Colonic mucosa (tissue), 4 donors: ENCODE results near the gene PLXNB1. TPM values are rescaled to one million over a fixed set of nuclear protein-coding genes. Genes with fewer than 3 reads are reported as not detected.
A peak's percentile ranks its signal among the peaks of the same experiment; 100 is the strongest.

Source experiments
- DNase-seq: peaks from one replicate; pipeline ENCODE4 v3.0.0-alpha.2; 2020
- H3K27ac ChIP-seq: fragments of 200-600 bp; one replicate; pipeline ENCODE4 v1.8.0; 2021
- H3K27me3 ChIP-seq: fragments of 200-600 bp; one replicate; pipeline ENCODE4 v1.8.0; 2021
- H3K36me3 ChIP-seq: fragments of 200-600 bp; one replicate; pipeline ENCODE4 v1.8.0; 2021
- H3K4me1 ChIP-seq: fragments of 200-600 bp; one replicate; pipeline ENCODE4 v1.8.0; 2021; ENCODE audit warnings: mild to moderate bottlenecking
- H3K4me3 ChIP-seq: fragments of 200-600 bp; one replicate; pipeline ENCODE4 v1.8.0; 2021
- H3K9ac ChIP-seq, 2 donors: one replicate each; pipeline ENCODE4 v1.7.0; 2013; ENCODE audit warnings: control low read depth in 2 of 2, low read depth in 2 of 2, low read length in 2 of 2
- H3K9me3 ChIP-seq: fragments of 200-600 bp; one replicate; pipeline ENCODE4 v1.8.0; 2021
- intact Hi-C: fragments of 100-400 bp; cut with DNase I; formaldehyde crosslinking; loops from one replicate; pipeline ENCODE4 v1.14.1; 2022
- total RNA-seq, 2 donors: library from RNA; stranded (reverse); fragmentation: NEBNext Ultra II Directional in 1 of 2; extraction: Animal tissue kit (Norgen Biotek cat#: 25700) in 1 of 2; gene quantifications; one replicate each; pipeline ENCODE4 v1.2.1, GENCODE V29; 2021
- TF ChIP-seq, protein P1 (sequence below): fragments of 200-600 bp; IDR thresholded peaks from one replicate; pipeline ENCODE4 v1.8.0; 2022; ENCODE audit warnings: antibody characterized with exemption, mild to moderate bottlenecking
- donor health status: healthy.
- donor health status: DM: no; HTN: no; CAD: no.
- donor health status: DM: no; HTN: no; CAD: no.

PLXNB1 gene
- total RNA-seq, 2 donors from 2014 or later, result 70.6 to 131 TPM

DNA sequence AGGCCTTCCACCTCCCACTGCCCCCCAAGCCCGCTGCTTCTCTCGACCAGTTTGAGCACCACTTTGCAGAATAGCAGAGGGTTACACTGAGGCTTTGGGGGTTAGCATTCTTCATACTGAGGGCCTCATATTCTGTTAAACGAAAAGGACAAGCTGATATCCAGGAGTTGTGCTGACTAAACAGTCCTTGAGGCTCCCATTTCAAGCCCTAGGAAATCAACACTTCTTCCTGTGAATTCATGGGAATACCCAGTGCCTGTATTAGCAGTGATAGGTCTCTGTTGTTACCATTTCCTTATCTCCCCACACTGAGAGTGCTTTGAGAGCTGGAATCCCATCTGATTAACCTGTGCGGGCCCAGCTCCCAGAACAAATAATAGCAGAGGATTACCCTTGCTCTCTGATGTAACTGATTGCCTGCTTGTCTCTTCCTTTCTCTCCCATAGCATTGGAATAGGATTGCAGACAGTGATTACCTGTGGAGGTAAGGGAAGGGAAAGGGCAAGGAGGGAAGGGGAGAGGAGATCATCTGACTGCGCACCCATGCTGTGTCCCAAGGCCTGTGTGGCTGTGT, 56.9 kb downstream of the PLXNB1 start:
- no peak for DNase-seq
- Histone ChIP-seq H3K36me3 (no peaks in the 10 kb centered on the region), H3K9me3 (no peaks in the 10 kb centered on the region), H3K4me3 (no peak overlapping the region), H3K27me3 (no peaks in the 10 kb centered on the region), H3K4me1 (no peaks in the 10 kb centered on the region), H3K9ac (no peak overlapping the region), H3K27ac (no peak overlapping the region)
- TF ChIP-seq, protein P1, sequence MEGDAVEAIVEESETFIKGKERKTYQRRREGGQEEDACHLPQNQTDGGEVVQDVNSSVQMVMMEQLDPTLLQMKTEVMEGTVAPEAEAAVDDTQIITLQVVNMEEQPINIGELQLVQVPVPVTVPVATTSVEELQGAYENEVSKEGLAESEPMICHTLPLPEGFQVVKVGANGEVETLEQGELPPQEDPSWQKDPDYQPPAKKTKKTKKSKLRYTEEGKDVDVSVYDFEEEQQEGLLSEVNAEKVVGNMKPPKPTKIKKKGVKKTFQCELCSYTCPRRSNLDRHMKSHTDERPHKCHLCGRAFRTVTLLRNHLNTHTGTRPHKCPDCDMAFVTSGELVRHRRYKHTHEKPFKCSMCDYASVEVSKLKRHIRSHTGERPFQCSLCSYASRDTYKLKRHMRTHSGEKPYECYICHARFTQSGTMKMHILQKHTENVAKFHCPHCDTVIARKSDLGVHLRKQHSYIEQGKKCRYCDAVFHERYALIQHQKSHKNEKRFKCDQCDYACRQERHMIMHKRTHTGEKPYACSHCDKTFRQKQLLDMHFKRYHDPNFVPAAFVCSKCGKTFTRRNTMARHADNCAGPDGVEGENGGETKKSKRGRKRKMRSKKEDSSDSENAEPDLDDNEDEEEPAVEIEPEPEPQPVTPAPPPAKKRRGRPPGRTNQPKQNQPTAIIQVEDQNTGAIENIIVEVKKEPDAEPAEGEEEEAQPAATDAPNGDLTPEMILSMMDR, result no peak
- intact Hi-C loops, result no loop called here

DNA sequence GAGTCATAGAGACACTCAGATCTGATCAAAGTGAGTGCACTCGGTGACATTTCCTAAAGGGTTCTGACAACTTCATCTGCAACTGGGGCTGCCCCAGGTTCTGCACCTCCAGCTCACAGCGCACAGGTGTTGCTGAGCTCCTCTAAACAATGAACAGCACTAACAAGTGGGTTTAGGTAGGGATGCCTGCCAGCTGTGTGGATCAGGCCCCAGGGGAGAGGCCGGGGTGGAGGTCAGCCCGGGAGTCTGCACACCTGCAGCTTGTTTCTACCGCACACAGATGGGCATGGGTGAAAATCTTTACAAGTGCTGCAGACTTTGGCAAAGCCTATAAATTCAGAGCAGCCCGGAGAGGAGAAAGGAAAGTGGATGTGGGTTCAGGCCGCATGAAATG, 57.5 kb downstream of the PLXNB1 start:
- no peak overlapping the region for H3K9ac ChIP-seq
- TF ChIP-seq, protein P1, result no peak
- H3K36me3 ChIP-seq, result no peaks in the 10 kb centered on the region
- H3K27me3 ChIP-seq, result no peaks in the 10 kb centered on the region
- H3K4me3 ChIP-seq, result no peak overlapping the region
- DNase-seq, result no peak
- H3K9me3 ChIP-seq, result no peaks in the 10 kb centered on the region
- no peak overlapping the region for H3K27ac ChIP-seq
- H3K4me1 ChIP-seq, result no peaks in the 10 kb centered on the region
- intact Hi-C loops, result no loop called here

DNA sequence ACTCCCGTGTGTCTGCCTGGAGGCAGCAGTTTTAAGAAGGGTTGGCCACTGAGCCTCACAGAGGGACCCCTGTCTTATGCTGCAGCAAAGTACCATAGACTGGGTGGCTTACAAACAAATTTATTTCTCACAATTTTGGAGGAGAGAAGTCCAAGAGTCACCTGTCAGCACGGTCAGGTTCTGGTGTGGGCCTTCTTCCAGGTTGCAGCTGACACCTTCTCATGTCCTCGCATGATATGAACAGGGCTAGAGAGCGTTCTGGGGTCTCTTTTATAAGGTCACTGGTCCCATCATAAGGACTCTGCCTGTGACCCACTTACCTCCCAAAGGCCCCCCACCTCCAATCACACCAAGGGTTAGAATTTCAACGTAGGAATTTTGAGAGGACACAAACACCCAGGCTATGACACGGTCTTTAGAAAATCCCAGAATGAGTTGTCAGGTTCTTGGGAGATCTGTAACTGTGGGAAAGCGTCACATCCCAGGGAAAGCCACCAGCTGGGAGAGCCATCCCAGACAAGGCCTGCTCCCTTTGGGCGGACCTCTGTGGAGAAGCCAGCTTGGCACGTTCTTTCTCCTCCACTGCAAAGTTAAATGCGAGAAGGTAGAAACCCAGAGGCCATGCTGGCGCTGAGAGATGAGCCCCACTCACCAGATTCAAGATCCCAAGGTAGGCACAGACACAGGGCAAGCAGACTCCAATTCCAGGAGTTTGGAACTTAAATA, 58.1 kb downstream of the PLXNB1 start, which contains the start of gene FBXW12:
FBXW12 (plus strand) TSS at position 569 of the 726 bp plus-strand sequence. CDS start 549 bp downstream, outside the sequence.
- no peaks in the 10 kb centered on the region for H3K27me3 ChIP-seq
- no peaks in the 10 kb centered on the region for H3K9me3 ChIP-seq
- no peak within 1 kb of the TSS for H3K27ac ChIP-seq
- H3K9ac ChIP-seq, result no peak within 1 kb of the TSS
- H3K36me3 ChIP-seq, result no peaks in the 10 kb centered on the region
- intact Hi-C loops, result no loop called here
- no peaks in the 10 kb centered on the region for H3K4me1 ChIP-seq
- TF ChIP-seq, protein P1, result no peak
- no peak within 1 kb of the TSS for H3K4me3 ChIP-seq
- DNase-seq, result no peak

DNA sequence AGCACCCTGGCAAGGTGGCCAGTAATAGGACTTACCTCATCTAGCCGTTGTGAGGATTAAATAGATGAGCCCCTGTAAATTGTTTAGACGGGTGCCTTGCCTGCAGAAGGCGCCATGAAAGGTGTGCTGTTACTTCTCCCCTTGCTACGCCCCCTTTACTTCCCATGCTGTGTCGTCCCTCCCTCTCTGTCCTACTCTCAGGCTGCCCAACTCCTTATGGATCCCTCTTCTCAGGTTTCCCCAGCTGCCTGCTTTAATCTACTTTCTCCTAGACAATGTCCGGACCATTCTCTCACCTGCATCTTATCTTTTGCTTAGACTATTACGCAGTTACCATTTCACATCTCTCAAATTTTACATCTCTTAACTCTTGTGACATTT, 59.6 kb downstream of the PLXNB1 start:
- H3K9ac ChIP-seq, result no peak overlapping the region
- no peak overlapping the region for H3K27ac ChIP-seq
- H3K36me3 ChIP-seq, result no peaks in the 10 kb centered on the region
- H3K4me3 ChIP-seq, result no peak overlapping the region
- TF ChIP-seq, protein P1, result no peak
- H3K4me1 ChIP-seq, result no peaks in the 10 kb centered on the region
- H3K9me3 ChIP-seq, result no peaks in the 10 kb centered on the region
- no peaks in the 10 kb centered on the region for H3K27me3 ChIP-seq
- DNase-seq, result no peak
- intact Hi-C loops, result no loop called here

DNA sequence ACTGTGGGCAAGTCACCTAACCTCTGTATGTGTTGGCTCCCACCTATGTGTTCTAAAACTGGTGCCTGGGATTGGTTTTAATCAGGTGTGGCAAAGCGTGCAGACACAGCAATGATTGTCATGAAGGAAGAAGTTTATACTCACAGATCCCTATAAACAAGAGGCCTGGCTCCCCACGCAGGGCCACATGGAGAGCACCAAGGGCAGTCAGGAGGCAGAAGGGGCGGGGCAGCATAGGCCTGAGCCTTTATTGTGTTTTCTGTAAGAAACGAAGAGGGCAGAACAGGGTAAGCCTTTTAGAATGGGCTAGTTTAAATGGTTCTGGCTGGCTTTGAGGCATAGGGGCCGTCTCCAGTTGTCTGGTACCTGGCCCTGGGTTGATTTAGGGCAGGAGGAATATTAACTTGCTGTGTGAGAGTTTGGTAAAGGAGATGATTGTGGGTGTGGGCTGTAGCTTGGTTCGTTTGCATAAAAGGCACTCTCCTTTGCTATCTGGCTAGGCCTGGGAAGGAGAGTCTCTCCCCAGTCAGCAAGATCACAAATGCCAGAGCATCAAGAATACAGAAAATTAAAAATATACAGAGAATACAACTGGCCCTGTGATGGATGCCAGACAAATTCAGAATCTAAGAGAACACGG, 60.1 kb downstream of the PLXNB1 start:
- Histone ChIP-seq H3K4me1 (no peaks in the 10 kb centered on the region), H3K27ac (no peak overlapping the region), H3K9me3 (no peaks in the 10 kb centered on the region), H3K27me3 (no peaks in the 10 kb centered on the region), H3K9ac (peak overlapping the region in 1 of 2 donors; percentile 9), H3K36me3 (no peaks in the 10 kb centered on the region), H3K4me3 (no peak overlapping the region)
- intact Hi-C loops, result no loop called here
- DNase-seq, result peak; percentile 33
- TF ChIP-seq, protein P1, result no peak
